Prostate gland (tissue), 2 donors: ENCODE measurements around the gene DUSP28.

Experiments
- POLR2A ChIP-seq: fragments of 450-650 bp; IDR thresholded peaks from one replicate; pipeline ENCODE4 v1.6.1; 2016; ENCODE audit warnings: antibody characterized with exemption, mild to moderate bottlenecking
- POLR2AphosphoS5 ChIP-seq: sonication (generic); formaldehyde crosslinking; IDR thresholded peaks from one replicate; pipeline ENCODE4 v1.6.1; 2017; ENCODE audit warnings: antibody characterized with exemption
- TF ChIP-seq, protein P1 (sequence below), 4 experiments: fragments of 200-600 bp in 2 of 4; fragments of 450-650 bp in 2 of 4; sonication (generic) in 2 of 4; IDR thresholded peaks; 1 replicate in 3 of 4; 2 replicates in 1 of 4; pipeline ENCODE4 v1.5.1; 2016 to 2019; ENCODE audit warnings: antibody characterized with exemption in 4 of 4, mild to moderate bottlenecking in 2 of 4, moderate library complexity in 2 of 4

DNA sequence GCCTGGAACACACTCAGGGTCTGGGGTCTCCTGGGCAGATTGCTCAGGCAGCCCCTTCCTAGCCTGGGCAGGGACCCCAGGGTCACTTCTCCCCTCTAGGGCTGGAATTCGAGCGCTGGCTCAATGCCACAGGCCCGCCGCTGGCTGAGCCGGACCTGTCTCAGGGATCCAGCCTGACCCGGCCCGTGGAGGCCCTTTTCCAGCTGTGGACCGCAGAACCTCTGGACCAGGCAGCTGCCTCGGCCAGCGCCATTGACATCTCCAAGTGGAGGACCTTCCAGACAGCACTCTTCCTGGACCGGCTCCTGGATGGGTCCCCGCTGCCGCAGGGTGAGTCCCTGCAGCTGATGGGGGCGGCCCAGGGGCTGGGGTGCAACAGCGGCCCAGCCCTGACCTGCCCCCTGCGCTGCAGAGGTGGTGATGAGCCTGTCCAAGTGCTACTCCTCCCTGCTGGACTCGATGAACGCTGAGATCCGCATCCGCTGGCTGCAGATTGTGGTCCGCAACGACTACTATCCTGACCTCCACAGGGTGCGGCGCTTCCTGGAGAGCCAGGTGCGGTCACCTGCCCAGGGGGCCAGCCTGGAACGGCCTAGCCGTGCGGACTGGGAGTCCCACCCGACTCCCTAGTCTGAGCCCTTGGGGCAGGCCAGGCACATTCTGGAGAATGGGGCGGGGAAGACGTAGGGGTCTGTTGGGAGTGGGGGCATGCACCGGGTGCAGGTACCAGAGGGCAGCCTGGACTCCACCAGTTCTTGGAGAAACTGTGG lies 16.5 kb downstream of the DUSP28 start:
- TF ChIP-seq POLR2AphosphoS5 (no peak), POLR2A (no peak)
- TF ChIP-seq, protein P1, sequence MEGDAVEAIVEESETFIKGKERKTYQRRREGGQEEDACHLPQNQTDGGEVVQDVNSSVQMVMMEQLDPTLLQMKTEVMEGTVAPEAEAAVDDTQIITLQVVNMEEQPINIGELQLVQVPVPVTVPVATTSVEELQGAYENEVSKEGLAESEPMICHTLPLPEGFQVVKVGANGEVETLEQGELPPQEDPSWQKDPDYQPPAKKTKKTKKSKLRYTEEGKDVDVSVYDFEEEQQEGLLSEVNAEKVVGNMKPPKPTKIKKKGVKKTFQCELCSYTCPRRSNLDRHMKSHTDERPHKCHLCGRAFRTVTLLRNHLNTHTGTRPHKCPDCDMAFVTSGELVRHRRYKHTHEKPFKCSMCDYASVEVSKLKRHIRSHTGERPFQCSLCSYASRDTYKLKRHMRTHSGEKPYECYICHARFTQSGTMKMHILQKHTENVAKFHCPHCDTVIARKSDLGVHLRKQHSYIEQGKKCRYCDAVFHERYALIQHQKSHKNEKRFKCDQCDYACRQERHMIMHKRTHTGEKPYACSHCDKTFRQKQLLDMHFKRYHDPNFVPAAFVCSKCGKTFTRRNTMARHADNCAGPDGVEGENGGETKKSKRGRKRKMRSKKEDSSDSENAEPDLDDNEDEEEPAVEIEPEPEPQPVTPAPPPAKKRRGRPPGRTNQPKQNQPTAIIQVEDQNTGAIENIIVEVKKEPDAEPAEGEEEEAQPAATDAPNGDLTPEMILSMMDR (IDR thresholded peaks at IDR 0.05): no peak
